Measurements from ENCODE around the gene KCNC1.

Gene KCNC1

GRCh38 chr11:17775507-17776211 lies 41.1 kb downstream of the KCNC1 start:
- DNase-seq: peak; percentile 56

DNA sequence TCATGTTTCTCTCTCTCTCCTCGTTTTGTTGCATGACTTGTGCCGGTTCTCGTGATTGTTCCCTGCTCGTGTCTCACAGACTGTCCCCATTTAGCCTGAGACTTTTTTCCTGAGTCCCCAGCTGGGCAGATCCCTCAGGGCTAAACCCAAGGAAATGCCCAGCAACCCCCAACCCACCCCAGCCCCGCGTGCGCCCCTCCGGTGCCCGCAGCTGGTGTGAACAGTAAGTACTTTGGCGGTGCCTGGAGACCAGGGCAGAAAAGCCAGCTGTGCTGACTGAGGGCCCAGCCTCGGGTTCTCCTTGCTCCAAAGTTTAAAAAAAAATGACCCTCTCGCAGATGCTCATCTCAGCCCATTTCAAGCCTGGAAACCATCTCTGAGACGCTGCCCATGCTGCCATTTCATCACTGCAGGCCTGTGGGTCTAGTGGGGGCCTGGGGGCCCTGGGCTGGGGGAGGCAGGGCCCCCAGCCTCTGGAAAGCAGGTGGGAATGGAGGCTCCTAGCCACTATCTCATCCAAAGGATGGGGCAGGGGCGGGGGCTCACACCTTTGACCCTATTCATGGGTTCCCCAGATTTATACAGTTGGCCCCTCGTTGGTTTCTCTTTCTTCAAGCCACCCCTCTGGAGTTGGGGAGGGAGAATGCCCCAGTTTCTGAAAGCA lies 41.8 kb downstream of the KCNC1 start:
- DNase-seq: peak; percentile 28

DNA sequence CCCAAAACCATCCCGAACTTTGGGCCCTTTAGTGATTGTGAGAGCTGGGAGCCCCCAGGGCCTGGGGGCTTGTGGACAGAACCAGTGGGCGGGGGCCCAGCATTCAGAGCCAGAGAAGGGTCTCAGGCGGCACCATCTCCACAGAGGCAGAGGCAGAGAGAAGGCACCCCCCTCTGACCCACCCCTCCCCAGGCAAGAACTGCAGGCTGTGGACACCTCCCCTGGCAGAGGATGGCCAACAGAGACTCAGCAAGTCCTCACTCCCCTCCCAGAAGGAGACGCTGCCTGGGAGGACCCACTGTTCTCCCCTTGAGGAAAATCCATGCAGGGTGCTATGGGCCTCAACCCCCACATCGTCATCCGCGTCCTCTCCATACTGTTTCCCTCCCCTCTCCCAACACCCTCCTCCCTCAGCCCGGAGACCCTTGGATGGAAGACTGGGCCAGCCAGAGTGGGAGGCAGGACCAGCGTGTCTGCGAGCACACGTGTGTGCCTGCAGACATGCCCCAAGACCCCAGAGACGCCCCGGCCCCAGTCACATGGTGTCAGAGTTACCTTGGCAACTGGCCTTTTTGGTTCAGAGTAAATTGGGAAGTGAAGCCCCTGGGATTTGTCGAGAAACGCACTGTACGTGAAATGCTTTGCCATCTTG lies 42.6 kb downstream of the KCNC1 start:
- DNase-seq: peak; percentile 39

DNA sequence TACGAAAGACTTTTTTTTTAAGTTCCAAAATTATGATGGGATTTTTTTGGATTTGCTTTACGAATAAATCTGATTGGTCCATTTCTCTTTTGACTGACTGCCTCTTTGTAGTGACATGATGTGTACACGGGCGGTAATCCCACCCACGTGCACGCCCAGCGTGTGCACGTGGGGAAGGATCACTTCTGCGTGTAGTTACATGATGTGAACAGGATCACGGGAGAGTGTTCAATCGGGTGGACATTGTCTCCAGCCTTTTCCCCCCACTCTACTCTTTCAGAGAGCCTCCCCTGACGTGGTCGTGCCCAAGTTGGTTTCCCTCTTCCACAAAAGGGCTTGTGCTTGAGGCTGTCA lies 43.1 kb downstream of the KCNC1 start:
- DNase-seq: no peak

DNA sequence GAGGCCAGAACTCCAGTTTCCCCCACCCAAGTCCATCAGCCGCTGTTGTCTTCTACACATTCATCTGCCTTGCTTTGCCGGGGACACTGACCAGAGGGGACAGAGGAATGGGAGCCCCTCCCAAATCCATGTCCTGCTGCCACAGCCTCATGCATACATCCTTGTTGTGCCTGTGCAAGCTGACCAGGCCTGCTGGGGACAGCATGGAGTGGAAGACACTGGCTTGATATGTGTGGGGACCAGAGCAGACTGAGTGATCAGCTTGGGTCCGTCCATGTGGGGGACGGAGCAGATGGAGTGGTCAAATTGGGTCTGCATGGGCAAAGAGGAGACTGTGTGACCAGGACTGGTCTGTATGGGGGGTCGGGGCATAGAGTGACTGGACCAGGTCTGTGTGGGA lies 43.8 kb downstream of the KCNC1 start:
- peak; percentile 55 for DNase-seq

GRCh38 chr11:17778956-17779860 lies 44.6 kb downstream of the KCNC1 start:
- DNase-seq: peak; percentile 44

DNA sequence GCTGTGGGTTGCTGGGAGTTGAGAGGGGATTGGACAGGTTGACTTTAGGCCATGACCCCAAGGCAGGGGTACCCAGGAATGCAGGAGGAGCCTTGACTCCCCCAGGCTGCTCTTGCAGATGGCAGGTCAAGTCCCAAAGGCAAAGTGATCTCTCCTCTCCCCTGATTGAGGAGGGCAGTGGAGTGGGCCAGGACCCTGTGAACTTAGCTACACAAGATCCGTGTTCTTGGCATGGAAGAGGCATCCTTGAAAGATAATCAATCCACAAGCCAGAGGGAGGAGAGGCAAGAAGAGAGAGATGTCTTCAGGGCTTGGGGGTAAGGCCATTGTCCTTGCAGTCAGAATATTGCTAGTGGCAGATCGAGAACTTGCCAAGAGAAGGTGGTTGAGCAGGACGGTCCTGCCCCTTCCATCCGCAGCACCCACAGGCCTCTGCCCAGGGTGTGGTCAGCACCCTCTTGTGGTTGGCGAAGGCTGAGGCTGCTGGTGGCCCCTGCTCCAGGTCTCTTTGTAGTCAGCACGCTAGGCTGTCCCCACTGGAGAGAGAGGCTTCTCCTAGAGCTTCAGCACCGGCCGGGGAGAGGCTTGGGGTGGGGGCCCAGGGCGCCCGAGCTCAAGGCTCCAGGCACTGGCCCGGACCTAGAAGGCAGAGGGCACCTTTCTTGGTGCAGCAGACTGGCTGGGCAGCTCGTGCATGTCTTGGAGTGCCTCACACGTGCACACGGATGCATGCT lies 45.4 kb downstream of the KCNC1 start:
- peak; percentile 45 for DNase-seq

DNA sequence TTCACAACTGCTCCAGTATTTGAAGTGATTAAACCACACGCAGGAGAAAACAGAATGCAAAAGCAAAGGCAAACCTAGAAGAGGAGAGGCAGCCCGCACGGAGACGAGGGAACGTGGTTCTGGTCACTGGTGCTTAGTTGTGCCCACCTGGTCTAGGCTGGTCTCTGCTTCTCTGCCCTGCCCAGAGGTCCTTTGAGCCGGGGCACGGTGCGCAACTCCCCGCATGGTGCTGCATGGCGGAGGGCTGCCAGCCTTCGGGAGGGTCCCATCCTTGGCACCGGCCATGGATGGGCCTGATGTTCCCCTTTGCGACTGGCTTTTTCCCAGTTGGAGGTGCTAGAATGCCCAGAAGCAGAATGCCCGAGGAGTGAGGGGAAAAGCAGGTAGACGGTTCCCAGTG lies 46.1 kb downstream of the KCNC1 start:
- DNase-seq: peak; percentile 53

DNA sequence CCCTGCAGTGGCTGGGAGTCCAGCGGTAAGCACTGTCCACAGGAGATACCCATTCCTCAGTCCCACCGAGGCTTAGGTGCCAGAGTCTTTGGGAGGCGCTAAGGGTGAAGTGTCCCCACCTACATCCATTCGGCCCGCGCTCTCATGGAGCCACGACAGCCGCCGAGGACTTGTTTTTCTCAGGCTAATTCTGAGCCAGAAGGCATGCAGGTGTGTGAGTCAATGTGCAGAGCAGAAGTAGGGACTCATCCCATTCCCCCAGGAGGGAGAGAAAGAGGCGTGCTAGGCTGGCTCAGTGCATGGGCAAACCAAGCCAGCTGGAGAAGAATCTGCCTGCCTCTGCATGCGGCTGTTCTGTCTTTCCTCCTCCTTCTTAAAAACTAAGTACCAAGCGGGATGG lies 46.6 kb downstream of the KCNC1 start:
- peak; percentile 41 for DNase-seq

- peak; percentile 54 for DNase-seq
Observed at GRCh38 chr11:17781626-17782025, 47.0 kb downstream of the KCNC1 start.

DNA sequence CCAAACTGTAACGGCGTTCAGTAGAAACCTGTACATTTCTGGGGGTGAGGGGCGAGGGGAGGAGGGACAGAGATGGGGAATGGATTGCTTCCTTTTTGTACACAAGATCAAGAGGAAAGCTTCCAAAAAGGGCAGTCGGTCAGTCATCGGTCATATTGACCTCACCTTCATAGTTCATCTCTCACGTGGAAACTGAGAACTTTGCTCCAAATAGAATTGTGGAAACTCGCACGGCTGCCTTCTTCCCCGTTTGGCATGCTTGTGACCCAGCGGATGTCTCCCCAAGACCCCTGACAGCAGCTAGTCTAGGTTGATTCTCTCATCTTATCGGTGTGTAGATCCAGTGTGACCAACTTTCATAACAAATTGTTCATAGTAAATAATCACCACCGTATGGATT lies 47.6 kb downstream of the KCNC1 start:
- DNase-seq: peak; percentile 24

GRCh38 chr11:17782603-17783337 lies 48.2 kb downstream of the KCNC1 start:
- DNase-seq: no peak

- DNase-seq: peak; percentile 30
Observed at GRCh38 chr11:17783878-17784277, 49.3 kb downstream of the KCNC1 start.

GRCh38 chr11:17786824-17787525 lies 52.4 kb downstream of the KCNC1 start:
- peak; percentile 39 for DNase-seq

- DNase-seq: peak; percentile 46
Observed at GRCh38 chr11:17788084-17788483, 53.5 kb downstream of the KCNC1 start.

- no peak for DNase-seq
Observed at GRCh38 chr11:17790453-17790852, 55.9 kb downstream of the KCNC1 start.

DNA sequence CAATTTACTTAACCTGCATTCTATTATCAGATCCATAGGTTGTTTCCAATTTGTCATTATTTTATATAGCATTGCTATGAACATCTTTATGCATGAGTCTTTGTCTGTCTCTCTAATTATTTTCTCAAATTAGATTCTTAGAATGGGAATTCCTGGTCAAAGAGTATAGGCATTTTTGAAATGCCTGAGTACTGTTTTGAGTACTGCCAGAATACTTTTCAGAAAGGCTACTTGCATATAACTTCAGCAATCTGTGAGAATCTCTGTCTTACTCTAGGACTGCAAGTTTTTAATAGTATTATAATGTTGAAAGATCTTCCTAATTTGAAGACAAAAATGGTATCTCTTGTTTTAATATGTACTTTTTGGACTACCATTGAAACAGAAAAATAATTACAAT lies 56.6 kb downstream of the KCNC1 start:
- DNase-seq: no peak

GRCh38 chr11:17792161-17792560 lies 57.6 kb downstream of the KCNC1 start:
- peak; percentile 16 for DNase-seq

DNA sequence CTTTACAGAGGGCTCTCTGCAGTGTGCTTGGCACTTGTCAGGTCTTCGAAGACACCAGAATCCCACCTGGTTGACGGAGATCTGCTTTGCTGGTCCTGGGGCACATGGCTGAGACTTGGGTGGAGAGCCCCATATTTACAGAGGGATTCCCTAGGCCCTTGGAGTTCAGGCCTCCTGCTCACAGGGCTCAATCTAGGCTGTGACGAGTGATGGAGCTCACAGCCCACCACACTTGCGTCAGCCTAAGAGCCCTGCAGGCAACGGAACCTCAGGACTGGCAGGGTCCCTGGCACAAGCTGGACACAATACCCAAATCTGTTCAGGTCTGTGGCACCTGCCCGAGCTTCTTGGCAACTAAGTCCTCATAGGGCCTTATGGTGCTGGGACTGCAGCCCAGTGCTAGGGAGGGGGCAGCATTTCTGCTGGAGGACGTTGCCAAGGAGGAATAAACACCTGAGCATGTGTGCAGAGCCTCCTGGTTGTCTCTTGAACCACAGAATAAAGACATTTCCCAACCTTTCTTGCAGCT lies 59.1 kb downstream of the KCNC1 start:
- no peak for DNase-seq

DNA sequence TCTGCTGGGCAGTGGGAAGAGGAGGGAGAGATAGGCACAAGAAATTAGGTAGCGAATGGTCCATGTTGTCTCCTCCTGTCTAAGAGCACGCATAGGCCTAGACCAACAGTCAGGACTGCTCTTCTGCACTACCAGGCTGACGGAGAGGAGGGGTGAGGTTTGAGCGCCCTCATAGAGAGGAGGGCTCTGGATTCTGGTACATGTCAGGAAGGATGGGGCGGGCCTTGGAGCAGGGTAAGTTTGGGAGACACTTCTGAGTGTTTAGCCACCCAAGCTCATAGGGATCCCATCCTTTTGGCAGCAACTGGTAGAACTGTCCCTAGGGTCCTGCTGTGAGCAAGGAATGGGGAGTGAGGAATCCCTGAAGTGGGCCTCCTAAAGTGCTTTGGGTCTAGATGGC lies 60.4 kb downstream of the KCNC1 start:
- DNase-seq: no peak

GRCh38 chr11:17796154-17796553 lies 61.6 kb downstream of the KCNC1 start:
- DNase-seq: no peak
